Fibroblast of lung (primary cell): Measurements from ENCODE around the gene AKR1C2. TPM values are rescaled to one million over a fixed set of nuclear protein-coding genes. Genes with fewer than 3 reads are reported as not detected.

Experiments
- DNase-seq, 2 donors: peaks; one replicate each; pipeline versions ENCODE4 v3.0.0 to v3.0.0-alpha.2; 2010; ENCODE audit warnings: low read depth in 2 of 2
- H2AFZ ChIP-seq: 2 replicates; pipeline ENCODE4 v1.5.1; 2012; ENCODE audit warnings: low read length, control low read depth, inconsistent platforms
- H3K27ac ChIP-seq: 2 replicates; pipeline ENCODE4 v1.5.1; 2011; ENCODE audit warnings: low read length, control low read depth; ENCODE audit not compliant: insufficient read depth
- H3K27me3 ChIP-seq: 2 replicates; pipeline ENCODE4 v1.5.1; 2011; ENCODE audit warnings: mild to moderate bottlenecking, low read length; ENCODE audit not compliant: control insufficient read depth, insufficient read depth
- H3K36me3 ChIP-seq: 2 replicates; pipeline ENCODE4 v1.5.1; 2011; ENCODE audit warnings: low read length; ENCODE audit not compliant: control insufficient read depth, insufficient read depth
- H3K4me1 ChIP-seq: 2 replicates; pipeline ENCODE4 v1.5.1; 2011; ENCODE audit warnings: low read length; ENCODE audit not compliant: control insufficient read depth, insufficient read depth; ENCODE audit errors: extremely low read depth
- H3K4me2 ChIP-seq: 2 replicates; pipeline ENCODE4 v1.5.1; 2011; ENCODE audit warnings: low read length, control low read depth; ENCODE audit not compliant: insufficient read depth; ENCODE audit errors: extremely low read depth
- H3K4me3 ChIP-seq, 4 experiments: fragments of 200-600 bp in 1 of 4; sonication (generic) in 1 of 4; replicated peaks in 1 of 4; 2 replicates each; pipeline ENCODE4 v1.5.1; 2011 to 2016; ENCODE audit warnings: low read length in 4 of 4, low read depth in 3 of 4, mild to moderate bottlenecking in 3 of 4, control low read depth in 2 of 4, inconsistent platforms in 1 of 4, mixed read lengths in 1 of 4; ENCODE audit not compliant: insufficient read depth in 1 of 4; ENCODE audit errors: control extremely low read depth in 1 of 4
- H3K79me2 ChIP-seq: 2 replicates; pipeline ENCODE4 v1.5.1; 2012; ENCODE audit warnings: mild to moderate bottlenecking, low read length, inconsistent platforms; ENCODE audit not compliant: control insufficient read depth, insufficient read depth
- H3K9ac ChIP-seq: 2 replicates; pipeline ENCODE4 v1.5.1; 2011; ENCODE audit warnings: mild to moderate bottlenecking, low read length, control low read depth; ENCODE audit not compliant: insufficient read depth
- H3K9me3 ChIP-seq: 2 replicates; pipeline ENCODE4 v1.5.1; 2012; ENCODE audit warnings: low read depth, low read length; ENCODE audit not compliant: control insufficient read depth, insufficient read depth
- H4K20me1 ChIP-seq: 2 replicates; pipeline ENCODE4 v1.5.1; 2011; ENCODE audit warnings: low read length; ENCODE audit not compliant: control insufficient read depth, insufficient read depth; ENCODE audit errors: extremely low read depth
- CTCF ChIP-seq, 2 donors: IDR thresholded peaks in 1 of 2; conservative IDR thresholded peaks in 1 of 2; 1 replicate in 1 of 2; 2 replicates in 1 of 2; pipeline ENCODE4 v1.5.1; 2011 to 2012; ENCODE audit warnings: low read length in 2 of 2, control low read depth in 1 of 2, inconsistent platforms in 1 of 2, low read depth in 1 of 2, mild to moderate bottlenecking in 1 of 2
- EZH2 ChIP-seq: IDR thresholded peaks from 2 replicates; pipeline ENCODE4 v1.5.1; 2012; ENCODE audit warnings: low read length, control low read depth, mild to moderate bottlenecking; ENCODE audit errors: missing control alignments
- polyA plus RNA-seq, 2 donors: library from polyadenylated mRNA; depleted of rRNA in 1 of 2; stranded (reverse) in 1 of 2; unstranded in 1 of 2; fragments of >200 nt; gene quantifications; 2 replicates each; pipeline ENCODE4 v1.2.1, GENCODE V29; 2011 to 2012; ENCODE audit warnings: missing spikeins in 1 of 2
- total RNA-seq: library from RNA; depleted of rRNA; stranded (reverse); fragments of >200 nt; gene quantifications from 2 replicates; pipeline ENCODE4 v1.2.1, GENCODE V29; 2014

AKR1C2 gene
- total and polyA plus RNA-seq, 2 donors (not counting 1 experiment from before 2014, with no cell fraction given) = 10.6 to 14.6 TPM

DNA sequence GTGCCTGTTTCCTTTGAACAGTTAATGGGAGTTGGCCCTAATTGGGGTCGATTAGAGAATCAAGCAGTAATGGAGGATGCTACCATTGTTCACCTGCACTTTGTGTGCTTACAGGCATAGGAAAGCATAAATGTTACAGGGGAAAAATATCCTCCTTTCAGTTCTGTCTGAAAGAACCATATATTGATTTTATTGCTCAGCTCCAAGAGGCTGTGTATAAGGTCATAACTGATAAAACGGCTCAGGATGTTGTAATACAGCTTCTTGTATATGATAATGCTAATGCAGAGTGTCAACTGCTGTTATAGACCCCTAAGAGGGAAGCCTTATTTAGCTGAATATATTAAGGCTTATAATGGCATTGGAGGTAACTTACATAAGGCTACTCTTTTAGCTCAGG is 32.9 kb upstream of the AKR1C2 start:
- no peak for TF ChIP-seq EZH2
- TF ChIP-seq CTCF (conservative IDR thresholded peaks at IDR 0.05 in 1 of 2, IDR thresholded peaks at IDR 0.05 in 1 of 2; ENCODE audit: low read depth in 1 of 2, low read length in 2 of 2) = no peak
- H3K36me3 ChIP-seq = no peaks in the 10 kb centered on the region
- no peak overlapping the region for H3K9ac ChIP-seq
- no peaks in the 10 kb centered on the region for H3K79me2 ChIP-seq
- no peak overlapping the region for H3K4me3 ChIP-seq
- H2AFZ ChIP-seq = no peak overlapping the region
- no peak overlapping the region for H3K27ac ChIP-seq
- no peak for DNase-seq
- H4K20me1 ChIP-seq = no peaks in the 10 kb centered on the region
- no peaks in the 10 kb centered on the region for H3K9me3 ChIP-seq
- H3K27me3 ChIP-seq = no peaks in the 10 kb centered on the region
- H3K4me2 ChIP-seq = no peak overlapping the region
- H3K4me1 ChIP-seq = no peaks in the 10 kb centered on the region

DNA sequence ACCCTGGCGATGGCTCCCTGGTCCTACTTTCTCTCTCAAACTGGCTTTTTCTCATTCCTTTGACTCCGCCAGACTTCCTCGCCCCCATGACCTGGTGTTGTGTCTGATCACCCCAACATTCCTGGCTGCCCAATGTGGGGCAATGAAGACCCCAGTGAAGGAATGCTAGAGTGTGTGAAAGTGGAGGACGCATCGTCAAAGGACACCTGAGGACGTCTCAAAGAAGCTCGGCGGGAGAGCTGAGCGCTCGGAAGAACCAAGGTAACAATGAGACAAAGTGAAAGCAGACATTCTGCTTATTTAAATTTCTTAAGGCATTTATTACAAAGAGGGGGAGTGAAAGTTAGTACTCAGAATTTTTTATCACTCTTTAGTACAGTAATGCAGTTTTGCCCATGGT is 31.7 kb upstream of the AKR1C2 start:
- H4K20me1 ChIP-seq = no peaks in the 10 kb centered on the region
- no peak for DNase-seq
- H3K27me3 ChIP-seq = no peaks in the 10 kb centered on the region
- no peaks in the 10 kb centered on the region for H3K36me3 ChIP-seq
- H3K4me3 ChIP-seq = no peak overlapping the region
- H3K79me2 ChIP-seq = no peaks in the 10 kb centered on the region
- H3K4me2 ChIP-seq = no peak overlapping the region
- TF ChIP-seq CTCF (conservative IDR thresholded peaks at IDR 0.05 in 1 of 2, IDR thresholded peaks at IDR 0.05 in 1 of 2; ENCODE audit: low read depth in 1 of 2, low read length in 2 of 2) = no peak
- no peak for TF ChIP-seq EZH2
- no peaks in the 10 kb centered on the region for H3K9me3 ChIP-seq
- no peak overlapping the region for H3K9ac ChIP-seq
- H3K4me1 ChIP-seq = no peaks in the 10 kb centered on the region
- no peak overlapping the region for H2AFZ ChIP-seq
- H3K27ac ChIP-seq = no peak overlapping the region

DNA sequence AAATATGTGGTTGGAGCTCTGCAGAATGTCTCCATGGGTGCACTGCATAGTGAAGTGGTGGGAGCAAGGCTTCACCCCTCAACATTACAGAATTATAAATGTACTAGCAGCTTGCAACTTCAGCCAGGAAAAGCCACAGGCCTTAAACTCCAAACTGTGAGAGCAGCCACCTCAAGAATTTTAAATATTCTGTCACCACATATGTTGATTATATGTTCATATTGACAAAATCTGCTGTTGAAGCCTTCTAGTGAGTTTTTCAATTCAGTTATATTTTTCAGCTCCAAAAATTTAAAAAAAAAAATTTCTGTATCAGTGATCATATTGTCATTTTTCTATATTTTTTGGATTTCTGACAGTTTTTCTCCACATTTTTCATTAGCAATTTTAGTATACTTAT is 30.9 kb upstream of the AKR1C2 start:
- H2AFZ ChIP-seq = no peak overlapping the region
- no peaks in the 10 kb centered on the region for H3K79me2 ChIP-seq
- no peaks in the 10 kb centered on the region for H3K36me3 ChIP-seq
- H3K4me2 ChIP-seq = no peak overlapping the region
- no peaks in the 10 kb centered on the region for H3K9me3 ChIP-seq
- H3K9ac ChIP-seq = no peak overlapping the region
- no peaks in the 10 kb centered on the region for H4K20me1 ChIP-seq
- H3K4me3 ChIP-seq = no peak overlapping the region
- H3K27me3 ChIP-seq = no peaks in the 10 kb centered on the region
- H3K27ac ChIP-seq = no peak overlapping the region
- no peak for TF ChIP-seq CTCF (conservative IDR thresholded peaks at IDR 0.05 in 1 of 2, IDR thresholded peaks at IDR 0.05 in 1 of 2; ENCODE audit: low read depth in 1 of 2, low read length in 2 of 2)
- no peak for TF ChIP-seq EZH2
- H3K4me1 ChIP-seq = no peaks in the 10 kb centered on the region
- DNase-seq = no peak
